ENCODE measurements around the gene RHOG. TPM values are rescaled to one million over a fixed set of nuclear protein-coding genes. Genes with fewer than 3 reads are reported as not detected.

The RHOG gene
- total RNA-seq, 1 experiment from 2014 or later = 26.4 TPM

GRCh38 chr11:3786781-3787428 is 53.9 kb downstream of the RHOG start:
- H3K27me3 Mint-ChIP-seq (ENCODE audit: low read depth) = no peaks in the 10 kb centered on the region
- no peak for DNase-seq
- Histone ChIP-seq H2AFZ (ENCODE audit: low read length) (no peak overlapping the region), H3K27ac (ENCODE audit: insufficient read length, low read depth, low read length) (no peak overlapping the region), H2BK12ac (ENCODE audit: insufficient read length, low read depth, low read length) (no peak overlapping the region), H2BK5ac (ENCODE audit: insufficient read length, low read length) (no peak overlapping the region), H3K9me3 (ENCODE audit: control insufficient read depth, low read depth, low read length) (no peaks in the 10 kb centered on the region), H3K79me1 (ENCODE audit: insufficient read depth, low read depth, low read length, poor library complexity, severe bottlenecking) (peaks cover 12% of the 10 kb centered on the region), H3K4me2 (ENCODE audit: insufficient read depth, insufficient read length, low read length) (no peak overlapping the region), H4K20me1 (ENCODE audit: control insufficient read depth, insufficient read depth, insufficient read length) (peaks cover 3% of the 10 kb centered on the region), H4K5ac (ENCODE audit: insufficient read length, low read depth, low read length) (no peak overlapping the region), H3K4me1 (ENCODE audit: insufficient read depth, low read length) (no peaks in the 10 kb centered on the region), H3K23ac (ENCODE audit: insufficient read length, low read depth, low read length) (no peak overlapping the region), H3K18ac (ENCODE audit: insufficient read length, low read depth, low read length) (no peak overlapping the region), H3K23me2 (ENCODE audit: insufficient read length, low read depth, low read length, poor library complexity, severe bottlenecking) (no peaks in the 10 kb centered on the region), H3K14ac (ENCODE audit: insufficient read depth, low read length) (no peak overlapping the region), H2BK20ac (ENCODE audit: low read depth, low read length, poor library complexity, severe bottlenecking) (no peak overlapping the region), H3K9ac (ENCODE audit: extremely low read depth, insufficient read length, low read length) (no peak overlapping the region), H3K56ac (ENCODE audit: insufficient read length, low read depth, low read length) (no peak overlapping the region), H4K8ac (replicated peaks; ENCODE audit: insufficient read length, low read depth, low read length) (no peak overlapping the region), H3T11ph (ENCODE audit: low read length) (no peak overlapping the region), H2BK15ac (ENCODE audit: low read depth, low read length) (no peak overlapping the region), H3K4ac (ENCODE audit: low read depth, low read length) (no peak overlapping the region), H4K91ac (ENCODE audit: insufficient read length, low read depth, low read length) (no peak overlapping the region), H3K27me3 (ENCODE audit: insufficient read depth, low read length) (no peaks in the 10 kb centered on the region), H3K79me2 (ENCODE audit: insufficient read depth, low read length) (peaks cover 39% of the 10 kb centered on the region; the same call in 1 of the 2 replicates), H2AK5ac (ENCODE audit: insufficient read length, low read length) (no peak overlapping the region), H2BK120ac (ENCODE audit: low read depth, low read length, poor library complexity, severe bottlenecking) (no peak overlapping the region)
- no CpG with 5 or more reads among the region's 8 CpGs for WGBS (ENCODE audit: extremely low coverage, insufficient read length, low lambda C conversion rate)
- no peak overlapping the region; a peak in 1 of 7 replicates for H3K27ac Mint-ChIP-seq
- no peak for TF ChIP-seq CTCF (conservative IDR thresholded peaks at IDR 0.05)
- H3K4me1 Mint-ChIP-seq = peaks cover 8% of the 10 kb centered on the region in 2 experiments
- H3K9me3 Mint-ChIP-seq = no peaks in the 10 kb centered on the region
- H3K36me3 Mint-ChIP-seq (ENCODE audit: insufficient read depth in 1 of 3, low read depth in 3 of 3) = peaks cover under 1 to 30% (median 28%) of the 10 kb centered on the region in 3 experiments; a peak in 5 of 7 replicates
- H3K4me3 Mint-ChIP-seq = no peak overlapping the region

All from H9 (cell line).